GM13976 (cell line): Measurements from ENCODE around the gene COMTD1.

Experiments used
- DNase-seq: peaks from one replicate; pipeline ENCODE4 v3.0.0; 2012; ENCODE audit warnings: low spot score
- CTCF ChIP-seq: IDR thresholded peaks from 2 replicates; pipeline ENCODE4 v1.5.1; 2012; ENCODE audit warnings: borderline replicate concordance, mild to moderate bottlenecking; ENCODE audit not compliant: insufficient read depth; ENCODE audit errors: extremely low read depth, missing control alignments, control extremely low read depth
- in situ Hi-C: fragments of 300-500 bp; cut with MboI; formaldehyde crosslinking; loops from one replicate; pipeline ENCODE4 v1.12.0; 2022; ENCODE audit warnings: low sequenced_read_pairs, mixed read lengths, inconsistent platforms; ENCODE audit not compliant: unreplicated experiment

Gene COMTD1

GRCh38 chr10:75231672-75232581 is 3.8 kb downstream of the COMTD1 start:
- in situ Hi-C loops: loop anchor here (25.0 kb wide), 2 partner anchors 470 to 970 kb away; no protein-coding TSS in a partner anchor
- DNase-seq: no peak
- no peak for TF ChIP-seq CTCF

GRCh38 chr10:75230600-75231038 is 5.1 kb downstream of the COMTD1 start:
- peak; percentile 95 for TF ChIP-seq CTCF
- peak; percentile 82 for DNase-seq
- in situ Hi-C loops: loop anchor here (25.0 kb wide), 2 partner anchors 468 to 968 kb away; no protein-coding TSS in a partner anchor

- no peak for TF ChIP-seq CTCF
- no peak for DNase-seq
- in situ Hi-C loops: loop anchor here (25.0 kb wide), 2 partner anchors 468 to 968 kb away; no protein-coding TSS in a partner anchor
Measured at GRCh38 chr10:75229971-75230370, 5.8 kb downstream of the COMTD1 start.

- in situ Hi-C loops: loop anchor here (25.0 kb wide), 2 partner anchors 467 to 967 kb away; no protein-coding TSS in a partner anchor
- TF ChIP-seq CTCF: no peak
- DNase-seq: no peak
Measured at GRCh38 chr10:75228834-75229233, 6.9 kb downstream of the COMTD1 start.

- no peak for TF ChIP-seq CTCF
- in situ Hi-C loops: loop anchor here (25.0 kb wide), 2 partner anchors 466 to 966 kb away; no protein-coding TSS in a partner anchor
- no peak for DNase-seq
Measured at GRCh38 chr10:75228278-75228677, 7.5 kb downstream of the COMTD1 start.

GRCh38 chr10:75226656-75227055 is 9.1 kb downstream of the COMTD1 start:
- in situ Hi-C loops: loop anchor here (25.0 kb wide), 2 partner anchors 464 to 964 kb away; no protein-coding TSS in a partner anchor
- TF ChIP-seq CTCF: no peak
- peak; percentile 26 for DNase-seq
